Measurements from ENCODE around the gene GNA15.
A peak's percentile ranks its signal among the peaks of the same experiment; 100 is the strongest.

GNA15 gene

GRCh38 chr19:3107658-3108057 is 28.2 kb upstream of the GNA15 start:
- in situ Hi-C loops (cut with HindIII; ENCODE audit: low sequenced_read_pairs), result no loop called here
- TF ChIP-seq CTCF (IDR thresholded peaks at IDR 0.05; ENCODE audit: low read depth, low read length), result no peak
- DNase-seq (ENCODE audit: low read depth, low spot score), result no peak
- no peak overlapping the region for H3K4me3 ChIP-seq (ENCODE audit: low read depth, low read length)

- TF ChIP-seq CTCF (IDR thresholded peaks at IDR 0.05; ENCODE audit: low read depth, low read length), result peak; percentile 97
- in situ Hi-C loops (cut with HindIII; ENCODE audit: low sequenced_read_pairs), result no loop called here
- peak; percentile 47 for DNase-seq (ENCODE audit: low read depth, low spot score)
- no peak overlapping the region for H3K4me3 ChIP-seq (ENCODE audit: low read depth, low read length)
Measured at GRCh38 chr19:3108775-3109174, 27.1 kb upstream of the GNA15 start.

GRCh38 chr19:3109491-3109890 is 26.3 kb upstream of the GNA15 start:
- TF ChIP-seq CTCF (IDR thresholded peaks at IDR 0.05; ENCODE audit: low read depth, low read length), result no peak
- in situ Hi-C loops (cut with HindIII; ENCODE audit: low sequenced_read_pairs), result no loop called here
- no peak for DNase-seq (ENCODE audit: low read depth, low spot score)
- H3K4me3 ChIP-seq (ENCODE audit: low read depth, low read length), result no peak overlapping the region

- in situ Hi-C loops (cut with HindIII; ENCODE audit: low sequenced_read_pairs), result no loop called here
Measured at GRCh38 chr19:3110126-3110825, 25.6 kb upstream of the GNA15 start.

GRCh38 chr19:3111586-3112247 is 24.1 kb upstream of the GNA15 start:
- H3K4me3 ChIP-seq (ENCODE audit: low read depth, low read length), result no peak overlapping the region
- TF ChIP-seq CTCF (IDR thresholded peaks at IDR 0.05; ENCODE audit: low read depth, low read length), result no peak
- no peak for DNase-seq (ENCODE audit: low read depth, low spot score)
- in situ Hi-C loops (cut with HindIII; ENCODE audit: low sequenced_read_pairs), result no loop called here

More at GRCh38 chr19:3110126-3110825, 25.6 kb upstream of the GNA15 start:
- no peak overlapping the region for H3K4me3 ChIP-seq (ENCODE audit: low read depth, low read length)
- TF ChIP-seq CTCF (IDR thresholded peaks at IDR 0.05; ENCODE audit: low read depth, low read length), result no peak
- no peak for DNase-seq (ENCODE audit: low read depth, low spot score)

GRCh38 chr19:3112375-3113099 is 23.3 kb upstream of the GNA15 start:
- TF ChIP-seq CTCF (IDR thresholded peaks at IDR 0.05; ENCODE audit: low read depth, low read length), result no peak
- in situ Hi-C loops (cut with HindIII; ENCODE audit: low sequenced_read_pairs), result no loop called here
- no peak overlapping the region for H3K4me3 ChIP-seq (ENCODE audit: low read depth, low read length)
- no peak for DNase-seq (ENCODE audit: low read depth, low spot score)
